GM12875 (cell line): Measurements from ENCODE around the gene DTX1.
A peak's percentile ranks its signal among the peaks of the same experiment; 100 is the strongest.

ENCODE experiments used
- H3K4me3 ChIP-seq: one replicate; pipeline ENCODE4 v1.5.1; 2011; ENCODE audit warnings: low read depth, low read length, control low read depth
- TF ChIP-seq, protein P1 (sequence below): IDR thresholded peaks from 2 replicates; pipeline ENCODE4 v1.5.1; 2011; ENCODE audit warnings: low read depth, mild to moderate bottlenecking, control low read depth, inconsistent platforms, low read length, moderate library complexity, borderline replicate concordance; ENCODE audit not compliant: insufficient read depth

Gene DTX1

DNA sequence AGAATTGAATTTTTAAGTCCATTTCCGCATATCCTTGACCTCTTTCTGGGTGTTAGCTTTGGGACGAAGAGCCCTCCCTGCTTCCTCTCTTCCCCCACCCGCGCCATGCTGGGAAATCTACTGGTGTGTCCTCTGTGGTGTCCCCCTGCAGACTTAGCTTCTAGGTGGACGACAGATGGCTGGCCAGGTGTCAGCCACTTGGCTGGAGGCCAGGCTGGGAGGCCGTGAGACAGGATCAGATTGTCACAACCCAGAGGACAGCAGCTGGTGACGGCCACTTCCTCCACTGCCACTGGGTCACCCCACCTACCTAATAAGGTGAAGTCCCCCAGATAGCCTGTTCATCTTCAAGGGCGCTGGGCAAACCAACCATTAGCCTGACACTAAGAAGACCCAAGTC lies 13.3 kb upstream of the DTX1 start:
- TF ChIP-seq, protein P1, sequence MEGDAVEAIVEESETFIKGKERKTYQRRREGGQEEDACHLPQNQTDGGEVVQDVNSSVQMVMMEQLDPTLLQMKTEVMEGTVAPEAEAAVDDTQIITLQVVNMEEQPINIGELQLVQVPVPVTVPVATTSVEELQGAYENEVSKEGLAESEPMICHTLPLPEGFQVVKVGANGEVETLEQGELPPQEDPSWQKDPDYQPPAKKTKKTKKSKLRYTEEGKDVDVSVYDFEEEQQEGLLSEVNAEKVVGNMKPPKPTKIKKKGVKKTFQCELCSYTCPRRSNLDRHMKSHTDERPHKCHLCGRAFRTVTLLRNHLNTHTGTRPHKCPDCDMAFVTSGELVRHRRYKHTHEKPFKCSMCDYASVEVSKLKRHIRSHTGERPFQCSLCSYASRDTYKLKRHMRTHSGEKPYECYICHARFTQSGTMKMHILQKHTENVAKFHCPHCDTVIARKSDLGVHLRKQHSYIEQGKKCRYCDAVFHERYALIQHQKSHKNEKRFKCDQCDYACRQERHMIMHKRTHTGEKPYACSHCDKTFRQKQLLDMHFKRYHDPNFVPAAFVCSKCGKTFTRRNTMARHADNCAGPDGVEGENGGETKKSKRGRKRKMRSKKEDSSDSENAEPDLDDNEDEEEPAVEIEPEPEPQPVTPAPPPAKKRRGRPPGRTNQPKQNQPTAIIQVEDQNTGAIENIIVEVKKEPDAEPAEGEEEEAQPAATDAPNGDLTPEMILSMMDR: no peak

DNA sequence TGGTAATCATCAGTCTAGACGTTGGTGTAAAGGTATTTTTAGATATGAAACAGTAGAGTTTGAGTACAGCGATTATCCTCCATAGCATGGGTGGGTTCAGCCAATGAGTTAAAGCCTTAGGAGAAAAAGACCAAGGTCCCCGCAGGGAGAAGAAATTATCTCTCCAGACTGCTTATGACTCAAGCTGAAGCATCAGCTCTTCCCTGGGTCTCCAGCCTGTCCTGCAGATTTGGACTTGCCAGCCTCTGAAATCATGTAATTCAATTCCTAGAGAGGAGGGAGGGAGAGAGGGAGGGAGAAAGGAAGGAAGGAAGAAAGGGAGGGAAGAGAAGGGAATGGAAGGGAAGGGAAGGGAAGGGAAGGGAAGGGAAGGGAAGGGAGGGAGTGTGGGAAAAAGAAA lies 12.0 kb upstream of the DTX1 start:
- no peak overlapping the region for H3K4me3 ChIP-seq
- TF ChIP-seq, protein P1: no peak

More for the DNA sequence above, 13.3 kb upstream of the DTX1 start:
- no peak overlapping the region for H3K4me3 ChIP-seq

DNA sequence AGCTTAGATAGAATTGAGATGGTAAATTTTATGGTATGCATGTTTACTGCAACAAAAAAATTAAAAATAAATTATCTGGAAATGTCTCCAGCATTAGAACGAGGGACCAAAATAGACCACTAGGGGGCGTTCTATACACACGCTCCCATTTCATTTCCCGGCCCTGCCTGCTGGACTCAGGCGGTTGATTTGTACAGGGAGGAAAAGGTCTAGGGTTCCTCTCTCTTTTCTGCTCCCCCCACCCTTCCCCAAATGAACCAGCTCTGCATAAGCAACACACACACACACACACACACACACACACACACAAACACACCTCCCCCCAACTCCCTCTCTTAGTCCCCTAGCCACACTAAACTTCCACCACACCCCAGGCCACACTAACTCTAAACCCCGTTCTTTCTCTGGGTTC lies 7.8 kb upstream of the DTX1 start:
- no peak overlapping the region for H3K4me3 ChIP-seq
- TF ChIP-seq, protein P1: peak; percentile 62

DNA sequence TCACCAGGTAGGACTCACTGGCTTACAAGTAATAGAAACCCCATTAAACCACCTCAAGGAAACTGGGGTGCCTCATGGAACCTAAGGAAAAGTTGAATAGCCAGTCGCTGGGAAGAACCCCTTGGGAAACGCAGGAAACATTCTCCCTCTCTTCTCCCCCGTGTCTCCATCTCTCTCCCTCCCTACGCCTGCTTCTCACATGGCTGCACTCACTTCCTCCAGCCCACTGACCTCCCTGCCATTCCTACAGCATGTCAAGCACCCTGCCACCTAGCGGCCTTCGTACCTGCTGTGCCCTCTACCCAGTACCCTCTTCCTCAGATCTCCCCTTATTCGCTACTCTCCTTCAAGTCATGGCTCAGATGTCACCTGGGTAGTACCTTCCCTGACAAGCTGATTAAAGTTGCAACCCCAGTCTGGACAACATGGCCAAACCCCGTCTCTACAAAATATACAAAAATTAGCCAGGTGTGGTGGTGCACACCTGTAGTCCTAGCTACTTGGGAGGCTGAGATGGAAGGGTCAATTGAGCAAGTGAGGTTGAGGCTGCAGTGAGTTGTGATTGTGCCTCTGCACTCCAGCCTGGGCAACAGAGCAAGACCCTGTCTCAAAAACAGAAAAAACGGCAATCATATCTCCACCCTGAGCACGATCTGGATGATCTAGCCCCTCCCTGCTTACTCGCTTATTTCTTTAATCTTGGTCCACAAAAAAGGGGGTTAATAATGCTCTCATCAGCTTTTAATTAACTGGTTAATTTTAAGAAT lies 6.4 kb upstream of the DTX1 start:
- TF ChIP-seq, protein P1: peak; percentile 57
- H3K4me3 ChIP-seq: no peak overlapping the region

DNA sequence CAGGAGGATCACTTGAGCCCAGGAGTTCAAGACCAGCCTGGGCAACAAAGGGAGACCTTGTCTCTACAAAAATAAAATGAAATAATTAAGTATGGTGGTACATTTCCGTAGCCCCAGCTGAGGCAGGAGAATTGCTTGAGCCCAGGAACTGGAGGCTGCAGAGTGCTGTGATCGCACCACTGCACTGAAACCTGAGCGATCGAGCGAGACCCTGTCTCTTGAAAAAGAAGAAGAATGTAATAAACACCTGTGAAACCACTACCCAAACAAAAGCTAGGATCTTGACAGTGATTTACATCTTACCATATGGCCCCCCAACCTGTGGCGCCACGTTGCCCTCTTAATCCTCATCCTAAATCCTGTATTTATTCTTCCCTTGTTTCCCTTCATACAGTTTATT lies 5.7 kb upstream of the DTX1 start:
- no peak overlapping the region for H3K4me3 ChIP-seq
- TF ChIP-seq, protein P1: no peak

DNA sequence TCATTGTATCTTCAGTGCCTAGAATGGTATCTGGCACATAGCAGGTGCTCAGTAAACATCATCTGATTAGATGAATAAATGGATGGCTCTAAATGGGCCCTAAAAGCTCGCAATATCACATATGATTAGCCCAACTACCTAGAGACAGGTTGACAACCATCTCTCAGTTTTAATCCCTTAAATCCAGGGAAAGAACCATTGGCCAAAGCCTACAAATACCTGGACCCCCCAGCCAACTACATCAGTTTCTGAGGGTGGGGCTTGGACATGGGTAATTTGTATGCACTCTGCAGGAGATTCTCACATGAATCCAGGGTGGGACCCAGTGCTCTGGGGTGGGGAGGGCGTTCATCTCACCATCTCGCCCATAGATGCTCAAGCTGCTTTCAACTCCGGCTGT lies 4.8 kb upstream of the DTX1 start:
- H3K4me3 ChIP-seq: no peak overlapping the region
- TF ChIP-seq, protein P1: no peak

DNA sequence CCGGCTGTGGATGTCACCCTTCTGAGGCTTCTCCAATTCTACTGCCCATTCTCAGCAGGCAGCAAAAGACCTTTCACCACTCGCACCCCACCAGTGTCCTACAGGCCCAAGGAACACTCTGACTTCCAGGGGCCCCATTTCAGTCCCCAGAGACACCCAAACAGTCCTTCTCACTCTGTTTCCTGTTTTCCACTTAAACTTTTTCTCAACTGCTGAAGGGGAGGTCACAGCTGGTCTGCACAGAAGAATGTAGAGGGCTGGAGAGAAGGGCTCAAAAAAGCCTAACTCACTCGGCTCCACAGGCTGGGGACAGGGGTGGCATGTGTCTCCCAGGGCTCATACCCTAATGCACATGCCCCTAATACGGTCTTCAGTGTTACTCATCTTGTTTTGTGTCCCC lies 4.2 kb upstream of the DTX1 start:
- H3K4me3 ChIP-seq: no peak overlapping the region
- TF ChIP-seq, protein P1: no peak
